DMS53 (cell line): ENCODE measurements around the gene LIM2.
A peak's percentile ranks its signal among the peaks of the same experiment; 100 is the strongest.

Experiments used
- DNase-seq: peaks from one replicate; lab custom pipeline; 2025; lab: John Stamatoyannopoulos, UW

LIM2 gene

DNA sequence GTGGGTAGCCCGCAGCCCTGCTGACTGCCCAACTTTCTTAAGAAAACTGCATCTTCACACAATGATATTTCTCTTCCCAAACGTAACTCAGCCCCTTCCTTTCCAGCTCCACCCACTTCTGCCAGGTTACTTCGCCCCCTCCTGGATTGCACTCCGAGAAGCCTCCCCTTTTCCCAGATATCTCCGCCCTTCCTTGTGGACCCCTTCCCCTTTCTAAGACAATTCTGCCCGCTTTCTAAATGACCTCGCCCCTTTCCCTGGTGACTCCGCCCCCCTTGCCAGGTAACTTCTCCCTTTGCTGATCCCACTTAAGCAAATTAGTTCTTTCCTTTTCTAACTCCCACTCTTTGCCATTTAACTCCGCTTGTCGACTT is 48.5 kb downstream of the LIM2 start:
- no peak for DNase-seq

DNA sequence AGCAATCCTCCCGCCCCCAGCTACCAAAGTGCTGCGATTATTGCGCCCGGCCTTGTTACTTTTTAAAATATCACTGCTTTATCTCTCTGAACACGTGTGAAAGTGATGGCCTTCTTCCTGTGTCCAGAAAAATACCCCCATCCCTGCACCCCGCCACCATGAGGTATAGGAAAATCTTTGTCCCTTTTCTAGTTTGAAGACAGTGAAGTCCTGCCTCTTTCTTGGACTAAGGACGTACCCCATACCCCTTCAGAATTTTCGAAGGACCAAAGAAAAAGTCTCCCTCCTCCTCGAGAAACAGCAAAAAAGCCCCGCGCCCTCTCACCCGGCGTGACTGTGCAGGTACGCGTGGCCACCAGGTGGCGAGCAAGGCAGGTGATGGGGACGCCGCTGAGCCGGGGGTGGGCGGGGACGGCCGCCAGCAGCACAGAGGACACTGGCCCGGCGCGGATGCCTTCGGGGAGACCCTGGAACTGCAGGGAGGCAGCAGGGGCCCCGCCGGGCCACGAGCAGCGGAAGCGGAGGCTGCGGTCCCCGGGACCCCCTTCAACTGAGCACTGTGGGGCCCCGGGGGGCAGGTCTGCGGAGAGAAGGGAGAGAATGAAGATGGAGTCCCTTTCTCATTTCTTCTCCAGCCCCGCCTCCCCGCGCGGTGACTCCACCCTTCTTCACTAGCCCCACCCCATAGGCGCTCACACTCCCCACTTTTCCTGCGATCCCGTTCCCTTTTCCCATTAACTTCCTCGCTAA is 49.0 kb downstream of the LIM2 start:
- DNase-seq = peak; percentile 46

DNA sequence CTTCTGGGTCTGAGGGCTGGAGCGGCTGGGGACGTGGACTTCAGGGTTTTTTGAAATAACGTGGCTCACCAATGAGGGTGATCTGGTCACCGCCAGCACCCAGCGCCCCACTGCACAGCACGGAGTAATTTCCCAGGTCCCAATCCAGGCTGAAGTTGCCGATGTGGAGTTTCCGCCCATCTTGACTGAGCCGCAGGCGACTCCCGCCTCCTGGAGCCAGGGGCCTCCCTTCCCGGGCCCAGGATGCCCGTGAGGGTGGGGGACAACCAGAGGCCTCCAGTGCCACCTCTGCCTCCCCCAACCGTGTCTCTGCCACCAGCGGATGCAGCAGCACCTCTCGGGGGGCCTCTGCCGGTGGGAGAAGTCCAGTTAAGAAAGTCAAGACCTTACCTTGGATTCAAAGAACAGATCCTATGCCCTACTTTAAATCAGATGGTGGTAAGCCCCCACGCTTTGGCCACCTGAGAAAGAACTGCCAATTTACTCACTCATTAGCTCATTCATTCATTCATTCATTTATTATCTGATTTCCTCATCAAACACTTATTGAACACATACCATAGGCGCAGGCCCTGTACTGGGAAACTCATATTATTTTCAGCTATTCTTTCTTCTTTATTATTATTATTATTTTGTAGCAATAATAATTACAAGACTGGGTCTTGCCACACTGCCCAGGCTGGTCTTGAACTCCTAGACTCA is 49.8 kb downstream of the LIM2 start:
- DNase-seq = no peak

DNA sequence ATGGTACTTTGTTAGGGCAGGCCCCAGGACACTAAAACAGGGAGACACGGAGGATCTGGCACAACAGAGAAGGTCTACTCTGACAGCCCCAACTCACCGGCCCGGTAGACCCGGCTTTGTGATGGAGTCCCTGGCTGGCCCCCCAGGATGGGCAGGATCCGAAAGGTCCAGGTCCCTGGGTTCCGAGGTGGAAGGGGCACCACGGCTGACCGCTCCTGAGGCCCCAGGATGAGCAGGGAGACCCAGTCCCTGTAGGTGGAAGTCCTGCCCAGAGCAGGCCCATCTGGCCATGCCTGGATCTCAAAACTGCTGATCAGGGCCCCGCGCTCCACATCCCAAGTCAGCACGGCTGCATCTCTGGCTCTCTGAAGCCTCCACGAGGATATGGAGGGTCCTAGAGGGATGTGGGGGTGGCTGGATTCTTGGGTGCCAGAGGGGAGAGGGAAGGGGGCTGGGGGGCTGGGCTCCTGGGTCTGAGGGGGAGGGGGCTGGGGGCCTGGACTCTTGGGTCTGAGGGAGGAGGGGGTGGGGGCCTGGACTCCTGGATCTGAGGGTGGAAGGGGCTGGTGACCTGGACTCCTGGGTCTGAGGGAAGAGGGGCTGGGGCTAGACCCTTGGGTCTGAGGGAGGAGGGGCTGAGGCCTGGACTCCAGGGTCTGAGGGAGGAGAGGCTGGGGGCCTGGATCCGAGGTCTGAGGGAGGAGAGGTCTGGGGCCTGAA is 50.5 kb downstream of the LIM2 start:
- DNase-seq = no peak

DNA sequence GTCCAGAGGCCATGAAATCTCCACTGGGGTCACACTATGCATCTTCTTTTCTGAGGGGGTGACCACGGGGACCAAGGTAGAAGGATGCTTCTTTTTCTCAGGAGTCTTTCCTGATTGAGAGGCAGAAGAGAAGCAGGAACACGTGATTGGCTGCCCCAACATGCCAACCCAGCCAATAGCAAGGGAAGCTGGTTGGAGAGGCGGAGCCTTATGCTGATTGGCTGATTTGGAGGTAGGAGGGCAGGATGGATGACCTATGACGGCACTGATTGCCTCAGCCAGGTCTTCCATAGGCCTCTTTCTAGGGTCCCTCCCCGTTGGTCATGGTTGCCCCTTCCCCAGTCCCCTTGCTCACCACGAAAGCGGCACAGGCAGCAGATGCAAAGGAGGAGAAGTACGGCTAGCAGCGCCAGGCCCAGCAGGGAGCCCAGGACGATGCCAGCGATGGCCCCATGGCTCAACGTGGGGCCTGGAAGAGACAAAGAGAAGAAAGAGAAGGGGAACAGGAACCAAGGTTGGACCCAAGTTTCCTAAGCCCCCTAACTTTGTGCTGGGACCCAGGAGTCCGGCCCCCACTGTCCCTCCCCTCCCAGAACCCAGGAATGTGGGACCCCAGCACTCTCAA is 53.8 kb downstream of the LIM2 start:
- DNase-seq = no peak

DNA sequence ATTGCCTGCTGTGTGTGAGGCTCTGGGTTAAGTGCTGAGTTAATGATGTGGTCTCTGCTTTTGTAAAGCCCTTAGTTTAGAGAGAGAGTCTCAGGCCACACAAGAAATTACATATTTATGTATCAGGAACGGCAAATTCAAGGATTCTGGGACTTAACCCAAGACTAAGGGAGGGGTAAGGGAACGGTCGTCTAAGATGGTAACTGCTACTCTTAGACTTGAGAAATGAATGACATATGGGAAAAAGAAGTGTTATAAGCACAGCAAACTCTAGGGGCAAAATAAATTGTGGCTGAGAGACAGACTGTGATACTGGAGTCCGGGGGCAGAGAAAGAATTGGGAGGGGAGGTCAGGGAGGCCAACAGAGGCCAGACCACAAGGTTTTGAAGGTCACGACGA is 56.1 kb downstream of the LIM2 start:
- no peak for DNase-seq

DNA sequence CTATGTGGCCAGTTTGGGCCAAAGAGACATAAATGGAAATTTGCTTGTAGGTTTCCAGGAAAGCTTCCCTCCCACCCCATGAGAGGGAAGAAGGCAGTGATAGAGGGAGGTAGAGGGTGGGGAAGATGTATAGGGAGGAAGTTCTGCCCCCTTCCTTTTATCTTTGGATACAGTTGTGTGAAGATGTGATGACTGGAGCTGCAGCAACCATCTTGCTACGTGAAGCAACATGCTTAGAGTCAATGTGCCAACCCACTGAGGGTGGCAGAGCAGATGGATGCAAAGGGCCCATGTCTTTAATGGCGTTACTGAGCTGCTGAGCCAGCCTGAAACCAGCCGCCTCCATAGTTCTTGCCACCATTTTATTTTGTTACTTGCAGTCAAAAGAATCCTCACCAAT is 56.6 kb downstream of the LIM2 start:
- no peak for DNase-seq

DNA sequence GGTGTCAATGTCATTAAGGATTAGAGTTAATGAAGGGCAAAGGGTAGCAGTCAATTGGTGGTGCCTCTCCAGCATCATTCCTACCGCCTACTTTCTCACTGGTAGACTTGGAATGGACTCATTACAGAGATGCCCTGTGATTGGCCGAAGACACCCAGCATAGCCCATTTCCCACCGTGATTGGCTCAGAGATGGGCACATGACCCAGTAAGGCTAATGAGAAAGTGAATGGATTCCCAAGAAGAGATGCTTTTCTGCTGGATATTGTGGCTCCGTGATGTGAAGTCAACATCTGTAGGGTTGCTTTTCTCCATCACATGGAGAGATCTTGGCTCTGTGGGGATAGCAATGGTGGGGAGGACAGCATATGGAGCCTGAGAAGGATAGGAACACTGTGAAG is 57.4 kb downstream of the LIM2 start:
- DNase-seq = no peak
